WTC11 (cell line): ENCODE measurements around the gene FTCD. TPM values are rescaled to one million over a fixed set of nuclear protein-coding genes. Genes with fewer than 3 reads are reported as not detected.

Source experiments
- ATAC-seq: fragments of 200-7000 bp; cut with Tn5 transposase; 2 replicates; pipeline ENCODE4 v1.10.0; 2021; ENCODE audit warnings: mild to moderate bottlenecking, moderate library complexity
- CTCF ChIA-PET: fragments of 300-600 bp; sonication (Branson Sonifier 250); formaldehyde crosslinking; loops from one replicate; lab custom pipeline; 2021; ENCODE audit warnings: antibody characterized with exemption; lab: Charles Lee
- POLR2A ChIA-PET: fragments of 350-600 bp; sonication (Branson Sonifier 250); formaldehyde crosslinking; loops from one replicate; lab custom pipeline; 2021; ENCODE audit warnings: antibody characterized with exemption; lab: Charles Lee
- DNase-seq: peaks from one replicate; pipeline ENCODE4 v3.0.0; 2021; ENCODE audit warnings: low spot score
- H3K27ac Mint-ChIP-seq: 2 replicates; pipeline ENCODE4 v1.8.0; 2021; ENCODE audit warnings: mixed read lengths
- H3K27me3 Mint-ChIP-seq: 2 replicates; pipeline ENCODE4 v1.8.0; 2021; ENCODE audit warnings: low read depth, mild to moderate bottlenecking, moderate library complexity, mixed read lengths
- H3K36me3 Mint-ChIP-seq: 2 replicates; pipeline ENCODE4 v1.8.0; 2021; ENCODE audit warnings: mixed read lengths
- H3K4me1 Mint-ChIP-seq: 2 replicates; pipeline ENCODE4 v1.8.0; 2022; ENCODE audit warnings: mixed read lengths
- H3K4me3 Mint-ChIP-seq: 2 replicates; pipeline ENCODE4 v1.8.0; 2021; ENCODE audit warnings: mild to moderate bottlenecking, moderate library complexity, mixed read lengths
- H3K9me3 Mint-ChIP-seq: 2 replicates; pipeline ENCODE4 v1.8.0; 2021; ENCODE audit warnings: mixed read lengths
- ATF1 ChIP-seq: sonication (generic); formaldehyde crosslinking; IDR thresholded peaks from 2 replicates; pipeline ENCODE4 v1.8.1; 2023; ENCODE audit warnings: mild to moderate bottlenecking, moderate library complexity, missing genetic modification reagents
- ATF6 ChIP-seq: sonication (generic); formaldehyde crosslinking; IDR thresholded peaks from 2 replicates; pipeline ENCODE4 v1.8.1; 2023; ENCODE audit warnings: mild to moderate bottlenecking, missing genetic modification reagents
- CREB1 ChIP-seq: sonication (generic); formaldehyde crosslinking; IDR thresholded peaks from 2 replicates; pipeline ENCODE4 v1.8.0; 2023; ENCODE audit warnings: mild to moderate bottlenecking, missing genetic modification reagents
- CREM ChIP-seq: sonication (generic); formaldehyde crosslinking; IDR thresholded peaks from 2 replicates; pipeline ENCODE4 v1.8.1; 2022; ENCODE audit warnings: mild to moderate bottlenecking, missing genetic modification reagents, moderate library complexity
- ELF4 ChIP-seq: sonication (generic); formaldehyde crosslinking; IDR thresholded peaks from 2 replicates; pipeline ENCODE4 v1.8.1; 2022; ENCODE audit warnings: low read depth, mild to moderate bottlenecking, moderate library complexity, missing genetic modification reagents
- ESRRA ChIP-seq: sonication (generic); formaldehyde crosslinking; IDR thresholded peaks from 2 replicates; pipeline ENCODE4 v1.8.1; 2022; ENCODE audit warnings: mild to moderate bottlenecking, missing genetic modification reagents, borderline replicate concordance
- FOXJ3 ChIP-seq: sonication (generic); formaldehyde crosslinking; IDR thresholded peaks from 2 replicates; pipeline ENCODE4 v1.9.0; 2021; ENCODE audit warnings: missing genetic modification reagents, mild to moderate bottlenecking, borderline replicate concordance
- GTF2I ChIP-seq: fragments of 250-450 bp; sonication (Bioruptor Pico); conservative IDR thresholded peaks from 2 replicates; pipeline ENCODE4 v1.4.0; 2021; ENCODE audit warnings: mild to moderate bottlenecking
- JAZF1 ChIP-seq: fragments of 250-450 bp; sonication (Bioruptor Pico); IDR thresholded peaks from 2 replicates; pipeline ENCODE4 v1.9.0; 2021; ENCODE audit warnings: moderate library complexity, mild to moderate bottlenecking, inconsistent platforms
- MYBL2 ChIP-seq: sonication (generic); formaldehyde crosslinking; IDR thresholded peaks from 2 replicates; pipeline ENCODE4 v1.8.1; 2023; ENCODE audit warnings: mild to moderate bottlenecking, moderate library complexity, missing genetic modification reagents
- NFATC4 ChIP-seq: fragments of 250-450 bp; sonication (Bioruptor Pico); IDR thresholded peaks from 2 replicates; pipeline ENCODE4 v1.9.0; 2021; ENCODE audit warnings: mild to moderate bottlenecking
- NR2C2 ChIP-seq: sonication (generic); formaldehyde crosslinking; IDR thresholded peaks from 2 replicates; pipeline ENCODE4 v1.8.0; 2022; ENCODE audit warnings: mild to moderate bottlenecking, missing genetic modification reagents
- OVOL2 ChIP-seq: fragments of 250-450 bp; sonication (Bioruptor Pico); IDR thresholded peaks from 2 replicates; pipeline ENCODE4 v1.9.0; 2021; ENCODE audit warnings: mild to moderate bottlenecking, borderline replicate concordance
- PRDM15 ChIP-seq: sonication (generic); formaldehyde crosslinking; IDR thresholded peaks from 2 replicates; pipeline ENCODE4 v1.8.0; 2022; ENCODE audit warnings: missing genetic modification reagents
- PRRX2 ChIP-seq: fragments of 250-450 bp; sonication (Bioruptor Pico); IDR thresholded peaks from 2 replicates; pipeline ENCODE4 v1.8.0; 2021; ENCODE audit warnings: mild to moderate bottlenecking
- RORB ChIP-seq: fragments of 250-450 bp; sonication (Bioruptor Pico); IDR thresholded peaks from 2 replicates; pipeline ENCODE4 v1.9.0; 2021; ENCODE audit warnings: mild to moderate bottlenecking
- SOX15 ChIP-seq: fragments of 250-450 bp; sonication (Bioruptor Pico); IDR thresholded peaks from 2 replicates; pipeline ENCODE4 v1.9.0; 2021; ENCODE audit warnings: mild to moderate bottlenecking
- TEAD1 ChIP-seq: sonication (generic); formaldehyde crosslinking; IDR thresholded peaks from 2 replicates; pipeline ENCODE4 v1.8.0; 2022; ENCODE audit warnings: mild to moderate bottlenecking, missing genetic modification reagents
- ZNF317 ChIP-seq: sonication (generic); formaldehyde crosslinking; IDR thresholded peaks from 2 replicates; pipeline ENCODE4 v1.8.1; 2023; ENCODE audit warnings: low read depth, mild to moderate bottlenecking, moderate library complexity, missing genetic modification reagents, borderline replicate concordance
- total RNA-seq: library from RNA; stranded (reverse); gene quantifications from 3 replicates; pipeline ENCODE4 v1.2.3, GENCODE V29; 2021
- TF ChIP-seq, protein P1 (sequence below): sonication (generic); formaldehyde crosslinking; IDR thresholded peaks from 2 replicates; pipeline ENCODE4 v1.8.0; 2022; ENCODE audit warnings: mild to moderate bottlenecking, missing genetic modification reagents
- TF ChIP-seq, protein P2 (sequence below): sonication (generic); formaldehyde crosslinking; conservative IDR thresholded peaks from 2 replicates; pipeline ENCODE4 v1.8.1; 2023; ENCODE audit warnings: mild to moderate bottlenecking, low read depth, missing genetic modification reagents, moderate library complexity
- TF ChIP-seq, protein P3 (sequence below): fragments of 250-450 bp; sonication (Bioruptor Pico); conservative IDR thresholded peaks from 2 replicates; pipeline ENCODE4 v1.9.0; 2021; ENCODE audit warnings: mild to moderate bottlenecking

The FTCD gene
- total RNA-seq, 1 experiment from 2014 or later: 6.1 TPM

- ATAC-seq (no peak), DNase-seq (no peak)
- no peak for TF ChIP-seq NR2C2 (CRISPR knock-in tag)
- TF ChIP-seq ELF4: no peak
- TF ChIP-seq FOXJ3: no peak
- TF ChIP-seq SOX15 (CRISPR knock-in tag): no peak
- no peak for TF ChIP-seq PRDM15
- TF ChIP-seq, protein P1, sequence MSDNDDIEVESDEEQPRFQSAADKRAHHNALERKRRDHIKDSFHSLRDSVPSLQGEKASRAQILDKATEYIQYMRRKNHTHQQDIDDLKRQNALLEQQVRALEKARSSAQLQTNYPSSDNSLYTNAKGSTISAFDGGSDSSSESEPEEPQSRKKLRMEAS (CRISPR knock-in tag): no peak
- TF ChIP-seq RORB: no peak
- no peak for TF ChIP-seq GTF2I
- TF ChIP-seq, protein P2, sequence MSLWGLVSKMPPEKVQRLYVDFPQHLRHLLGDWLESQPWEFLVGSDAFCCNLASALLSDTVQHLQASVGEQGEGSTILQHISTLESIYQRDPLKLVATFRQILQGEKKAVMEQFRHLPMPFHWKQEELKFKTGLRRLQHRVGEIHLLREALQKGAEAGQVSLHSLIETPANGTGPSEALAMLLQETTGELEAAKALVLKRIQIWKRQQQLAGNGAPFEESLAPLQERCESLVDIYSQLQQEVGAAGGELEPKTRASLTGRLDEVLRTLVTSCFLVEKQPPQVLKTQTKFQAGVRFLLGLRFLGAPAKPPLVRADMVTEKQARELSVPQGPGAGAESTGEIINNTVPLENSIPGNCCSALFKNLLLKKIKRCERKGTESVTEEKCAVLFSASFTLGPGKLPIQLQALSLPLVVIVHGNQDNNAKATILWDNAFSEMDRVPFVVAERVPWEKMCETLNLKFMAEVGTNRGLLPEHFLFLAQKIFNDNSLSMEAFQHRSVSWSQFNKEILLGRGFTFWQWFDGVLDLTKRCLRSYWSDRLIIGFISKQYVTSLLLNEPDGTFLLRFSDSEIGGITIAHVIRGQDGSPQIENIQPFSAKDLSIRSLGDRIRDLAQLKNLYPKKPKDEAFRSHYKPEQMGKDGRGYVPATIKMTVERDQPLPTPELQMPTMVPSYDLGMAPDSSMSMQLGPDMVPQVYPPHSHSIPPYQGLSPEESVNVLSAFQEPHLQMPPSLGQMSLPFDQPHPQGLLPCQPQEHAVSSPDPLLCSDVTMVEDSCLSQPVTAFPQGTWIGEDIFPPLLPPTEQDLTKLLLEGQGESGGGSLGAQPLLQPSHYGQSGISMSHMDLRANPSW (CRISPR knock-in tag): no peak
- no peak for TF ChIP-seq MYBL2 (CRISPR knock-in tag)
- no peak for TF ChIP-seq ESRRA (CRISPR knock-in tag)
- no peak for TF ChIP-seq CREM
- TF ChIP-seq ATF6 (CRISPR knock-in tag): no peak
- TF ChIP-seq PRRX2: no peak
- CTCF ChIA-PET: no interaction called here
- no peak overlapping the region for H3K27ac Mint-ChIP-seq
- peaks cover 7% of the 10 kb centered on the region for H3K4me1 Mint-ChIP-seq
- no peaks in the 10 kb centered on the region for H3K36me3 Mint-ChIP-seq
- no peaks in the 10 kb centered on the region for H3K27me3 Mint-ChIP-seq
- POLR2A ChIA-PET: no interaction called here
- H3K9me3 Mint-ChIP-seq: no peaks in the 10 kb centered on the region
- H3K4me3 Mint-ChIP-seq: no peak overlapping the region
Observed at GRCh38 chr21:46156378-46156645, 933 bp upstream of the FTCD start.

DNA sequence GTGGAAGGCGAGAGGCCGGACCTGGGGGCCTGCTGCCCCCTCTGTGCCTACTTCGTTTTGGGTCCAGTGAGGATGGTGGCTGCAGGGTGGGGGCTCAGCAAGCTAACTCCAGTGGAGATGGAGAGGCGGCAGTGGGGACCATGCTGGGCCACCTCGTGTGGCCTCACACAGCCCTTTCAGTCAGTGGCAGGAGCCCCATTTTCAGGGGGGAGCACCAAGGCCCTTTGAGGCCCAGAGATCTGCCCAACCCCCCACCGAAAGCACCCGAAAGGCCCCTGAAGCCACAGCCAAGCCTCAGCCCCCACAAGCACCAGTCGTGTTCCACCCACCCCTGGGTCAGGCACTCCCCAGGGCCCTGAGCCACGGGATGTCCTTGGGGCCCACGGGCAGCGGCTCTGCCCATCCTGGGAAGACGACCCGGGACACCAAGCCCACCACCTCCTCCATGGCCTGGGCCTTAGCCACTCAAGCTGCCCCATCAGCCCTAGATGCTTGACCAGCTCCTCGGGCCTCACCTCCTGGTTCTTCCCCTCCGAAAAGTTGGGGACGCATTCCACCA, 345 bp downstream of the FTCD start:
- Mint-ChIP-seq H3K27me3 (no peaks in the 10 kb centered on the region), H3K4me3 (no peak overlapping the region), H3K4me1 (peaks cover 9% of the 10 kb centered on the region), H3K36me3 (no peaks in the 10 kb centered on the region), H3K9me3 (no peaks in the 10 kb centered on the region), H3K27ac (no peak overlapping the region)
- ChIA-PET POLR2A (interaction anchor here (0.6 kb wide), 1 partner anchor 220 kb away, joined by 3 read pairs; no protein-coding TSS in a partner anchor), CTCF (interaction anchor here (0.9 kb wide), 1 partner anchor 12 kb away, joined by 5 read pairs; no protein-coding TSS in a partner anchor)
- TF ChIP-seq RORB (no peak), ATF1 (CRISPR knock-in tag) (no peak), SOX15 (CRISPR knock-in tag) (no peak), MYBL2 (CRISPR knock-in tag) (no peak), NFATC4 (no peak), ZNF317 (CRISPR knock-in tag) (no peak), CREB1 (CRISPR knock-in tag) (no peak), OVOL2 (no peak), JAZF1 (CRISPR knock-in tag) (no peak), FOXJ3 (no peak), TEAD1 (no peak)
- TF ChIP-seq, protein P3, sequence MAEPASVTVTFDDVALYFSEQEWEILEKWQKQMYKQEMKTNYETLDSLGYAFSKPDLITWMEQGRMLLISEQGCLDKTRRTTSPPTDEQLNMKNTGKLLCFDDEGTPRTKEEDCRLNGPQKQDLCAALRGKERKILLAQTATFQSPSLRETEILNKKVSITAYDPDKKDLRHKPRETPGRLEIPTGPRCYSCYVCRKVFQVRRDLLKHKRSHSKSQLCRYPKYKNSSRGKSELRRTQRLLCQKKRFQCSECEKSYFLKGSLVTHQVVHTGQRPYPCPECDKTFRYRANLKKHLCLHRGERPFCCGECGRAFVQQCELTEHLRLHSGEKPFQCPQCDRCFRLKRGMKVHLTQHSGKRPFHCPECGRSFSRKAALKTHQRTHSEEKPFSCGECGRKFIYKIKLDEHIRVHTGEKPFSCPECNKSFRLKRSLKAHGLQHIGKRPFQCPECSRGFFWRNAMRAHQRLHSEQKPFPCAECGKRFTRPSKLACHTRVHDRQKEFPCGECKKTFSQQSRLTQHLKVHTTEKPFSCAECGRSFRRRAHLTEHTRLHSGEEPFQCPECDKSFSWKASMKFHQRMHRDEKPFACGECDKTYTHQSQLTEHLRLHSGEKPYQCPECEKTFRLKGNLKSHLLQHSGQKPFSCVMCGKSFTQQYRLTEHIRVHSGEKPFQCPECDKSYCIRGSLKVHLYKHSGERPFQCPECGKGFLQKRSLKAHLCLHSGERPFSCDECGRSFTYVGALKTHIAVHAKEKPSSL (CRISPR knock-in tag): no peak
- no peak for ATAC-seq
- DNase-seq: no peak
